ENCODE data around the gene WDSUB1. TPM values are rescaled to one million over a fixed set of nuclear protein-coding genes. Genes with fewer than 3 reads are reported as not detected.
A peak's percentile ranks its signal among the peaks of the same experiment; 100 is the strongest.

WDSUB1 gene
- total and polyA plus RNA-seq, 9 of the 15 experiments (the other 6 are each of a cell fraction or from before 2014, with no cell fraction given) = 5.2 to 13.7 (median 9.4) TPM

GRCh38 chr2:159285929-159286708, at the start of gene WDSUB1 (continued):
- TF ChIP-seq, protein P1, sequence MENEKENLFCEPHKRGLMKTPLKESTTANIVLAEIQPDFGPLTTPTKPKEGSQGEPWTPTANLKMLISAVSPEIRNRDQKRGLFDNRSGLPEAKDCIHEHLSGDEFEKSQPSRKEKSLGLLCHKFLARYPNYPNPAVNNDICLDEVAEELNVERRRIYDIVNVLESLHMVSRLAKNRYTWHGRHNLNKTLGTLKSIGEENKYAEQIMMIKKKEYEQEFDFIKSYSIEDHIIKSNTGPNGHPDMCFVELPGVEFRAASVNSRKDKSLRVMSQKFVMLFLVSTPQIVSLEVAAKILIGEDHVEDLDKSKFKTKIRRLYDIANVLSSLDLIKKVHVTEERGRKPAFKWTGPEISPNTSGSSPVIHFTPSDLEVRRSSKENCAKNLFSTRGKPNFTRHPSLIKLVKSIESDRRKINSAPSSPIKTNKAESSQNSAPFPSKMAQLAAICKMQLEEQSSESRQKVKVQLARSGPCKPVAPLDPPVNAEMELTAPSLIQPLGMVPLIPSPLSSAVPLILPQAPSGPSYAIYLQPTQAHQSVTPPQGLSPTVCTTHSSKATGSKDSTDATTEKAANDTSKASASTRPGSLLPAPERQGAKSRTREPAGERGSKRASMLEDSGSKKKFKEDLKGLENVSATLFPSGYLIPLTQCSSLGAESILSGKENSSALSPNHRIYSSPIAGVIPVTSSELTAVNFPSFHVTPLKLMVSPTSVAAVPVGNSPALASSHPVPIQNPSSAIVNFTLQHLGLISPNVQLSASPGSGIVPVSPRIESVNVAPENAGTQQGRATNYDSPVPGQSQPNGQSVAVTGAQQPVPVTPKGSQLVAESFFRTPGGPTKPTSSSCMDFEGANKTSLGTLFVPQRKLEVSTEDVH (IDR thresholded peaks at IDR 0.05; ENCODE audit: low read depth, partially characterized antibody) = no peak
- TF ChIP-seq, protein P2, sequence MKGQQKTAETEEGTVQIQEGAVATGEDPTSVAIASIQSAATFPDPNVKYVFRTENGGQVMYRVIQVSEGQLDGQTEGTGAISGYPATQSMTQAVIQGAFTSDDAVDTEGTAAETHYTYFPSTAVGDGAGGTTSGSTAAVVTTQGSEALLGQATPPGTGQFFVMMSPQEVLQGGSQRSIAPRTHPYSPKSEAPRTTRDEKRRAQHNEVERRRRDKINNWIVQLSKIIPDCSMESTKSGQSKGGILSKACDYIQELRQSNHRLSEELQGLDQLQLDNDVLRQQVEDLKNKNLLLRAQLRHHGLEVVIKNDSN (CRISPR knock-in tag; IDR thresholded peaks at IDR 0.05) = peak; percentile 76
- TF ChIP-seq ZNF586 (CRISPR knock-in tag; conservative IDR thresholded peaks at IDR 0.05) = no peak
- no peak; the same call in 1 of the 2 replicates for TF ChIP-seq ZBTB40 (IDR thresholded peaks at IDR 0.05)
- no peak for TF ChIP-seq ZBTB40 (CRISPR knock-in tag; IDR thresholded peaks at IDR 0.05)
- TF ChIP-seq, protein P3, sequence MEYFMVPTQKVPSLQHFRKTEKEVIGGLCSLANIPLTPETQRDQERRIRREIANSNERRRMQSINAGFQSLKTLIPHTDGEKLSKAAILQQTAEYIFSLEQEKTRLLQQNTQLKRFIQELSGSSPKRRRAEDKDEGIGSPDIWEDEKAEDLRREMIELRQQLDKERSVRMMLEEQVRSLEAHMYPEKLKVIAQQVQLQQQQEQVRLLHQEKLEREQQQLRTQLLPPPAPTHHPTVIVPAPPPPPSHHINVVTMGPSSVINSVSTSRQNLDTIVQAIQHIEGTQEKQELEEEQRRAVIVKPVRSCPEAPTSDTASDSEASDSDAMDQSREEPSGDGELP (CRISPR knock-in tag; IDR thresholded peaks at IDR 0.05; ENCODE audit: borderline replicate concordance) = peak; percentile 92
- TF ChIP-seq ZBTB34 (CRISPR knock-in tag; IDR thresholded peaks at IDR 0.05) = no peak

All from K562 (cell line).